Measurements from ENCODE around the gene GALC.

Gene GALC

GRCh38 chr14:87888136-87888999, 104.6 kb downstream of the GALC start:
- DNase-seq (ENCODE audit: low read depth in 2 of 2): no peak

DNA sequence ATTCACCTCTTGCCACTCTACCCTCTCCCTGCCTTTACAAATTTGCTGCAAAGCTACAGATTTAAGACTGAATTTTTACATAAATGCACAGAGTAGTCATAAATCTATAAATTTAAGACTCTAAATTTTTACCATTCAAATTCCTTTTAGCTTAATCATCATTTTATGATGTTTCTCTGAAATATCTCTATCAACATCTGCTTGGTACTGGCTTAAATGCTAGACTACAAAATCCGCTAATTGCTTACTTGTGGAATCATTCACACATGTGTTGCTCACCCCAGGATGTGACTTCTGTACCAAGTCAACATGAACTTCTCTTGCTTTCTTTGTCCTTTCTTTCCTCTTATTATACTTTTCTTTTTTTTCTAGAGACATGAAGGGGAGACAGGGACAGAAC, 109.2 kb downstream of the GALC start:
- peak in 1 of 2 experiments; percentile 37 for DNase-seq (ENCODE audit: low read depth in 2 of 2)

All from fibroblast of skin of left biceps (primary cell).